Mucosa of descending colon (tissue), 3 donors: Measurements from ENCODE around the gene LPCAT2. TPM values are rescaled to one million over a fixed set of nuclear protein-coding genes. Genes with fewer than 3 reads are reported as not detected.

Source experiments
- ATAC-seq: fragments of 200-7000 bp; cut with Tn5 transposase; one replicate; pipeline ENCODE4 v1.9.1; 2020; ENCODE audit warnings: mild to moderate bottlenecking, moderate library complexity
- DNase-seq, 3 donors: peaks; one replicate each; pipeline ENCODE4 v3.0.0-alpha.2; 2020
- H3K36me3 ChIP-seq: fragments of 200-600 bp; one replicate; pipeline ENCODE4 v1.8.0; 2021; ENCODE audit warnings: low read depth, mild to moderate bottlenecking
- H3K4me1 ChIP-seq: fragments of 200-600 bp; one replicate; pipeline ENCODE4 v1.8.0; 2021; ENCODE audit warnings: low read depth, mild to moderate bottlenecking
- H3K4me3 ChIP-seq: fragments of 200-600 bp; one replicate; pipeline ENCODE4 v1.8.0; 2021; ENCODE audit warnings: mild to moderate bottlenecking
- H3K9me3 ChIP-seq: fragments of 200-600 bp; one replicate; pipeline ENCODE4 v1.8.0; 2021; ENCODE audit warnings: mild to moderate bottlenecking
- CTCF ChIP-seq: fragments of 200-600 bp; IDR thresholded peaks from one replicate; pipeline ENCODE4 v1.8.0; 2022; ENCODE audit warnings: antibody characterized with exemption, mild to moderate bottlenecking
- intact Hi-C, 2 donors: fragments of 100-400 bp; cut with DNase I in 1 of 2; cut with micrococcal nuclease in 1 of 2; formaldehyde crosslinking; loops; one replicate each; pipeline versions ENCODE4 v1.11.0 to v1.11.1; 2022; cut with DNase I, micrococcal nuclease
- total RNA-seq, 3 donors: library from RNA; stranded (reverse); fragmentation: NEBNext Ultra II Directional in 2 of 3; extraction: Animal tissue kit (Norgen Biotek cat#: 25700) in 2 of 3; gene quantifications; one replicate each; pipeline versions ENCODE4 v1.2.1 to v1.2.4, GENCODE V29; 2021 to 2023
- donor health status: DM: no; HTN: no; CAD: no; lungs with moderate emphysema.
- donor health status: DM: no; HTN: no; CAD: no.
- donor health status: DM: no; HTN: yes; CAD: no.

The LPCAT2 gene
- total RNA-seq, 3 donors from 2014 or later, result 11.3 to 22.1 (median 13.8) TPM

- no peak for DNase-seq
- Histone ChIP-seq H3K9me3 (no peaks in the 10 kb centered on the region), H3K36me3 (no peaks in the 10 kb centered on the region), H3K4me1 (no peaks in the 10 kb centered on the region), H3K4me3 (no peak overlapping the region)
- no peak for TF ChIP-seq CTCF
- intact Hi-C loops, result no loop called here
- peak; percentile 50 for ATAC-seq
These were observed 21.6 kb upstream of the LPCAT2 start for GRCh38 chr16:55487048-55487803.

GRCh38 chr16:55488306-55488705 lies 20.6 kb upstream of the LPCAT2 start:
- no peak for DNase-seq

GRCh38 chr16:55489119-55489955 lies 19.5 kb upstream of the LPCAT2 start:
- H3K36me3 ChIP-seq, result no peaks in the 10 kb centered on the region
- intact Hi-C loops, result no loop called here
- ATAC-seq (no peak), DNase-seq (no peak)
- no peaks in the 10 kb centered on the region for H3K9me3 ChIP-seq
- no peak for TF ChIP-seq CTCF
- no peaks in the 10 kb centered on the region for H3K4me1 ChIP-seq
- H3K4me3 ChIP-seq, result no peak overlapping the region

More at GRCh38 chr16:55488306-55488705, 20.6 kb upstream of the LPCAT2 start:
- intact Hi-C loops, result no loop called here
- no peaks in the 10 kb centered on the region for H3K9me3 ChIP-seq
- no peak for ATAC-seq
- no peaks in the 10 kb centered on the region for H3K4me1 ChIP-seq
- H3K36me3 ChIP-seq, result no peaks in the 10 kb centered on the region
- no peak overlapping the region for H3K4me3 ChIP-seq
- TF ChIP-seq CTCF, result no peak

- ATAC-seq (no peak), DNase-seq (no peak)
- no peaks in the 10 kb centered on the region for H3K4me1 ChIP-seq
- no peaks in the 10 kb centered on the region for H3K9me3 ChIP-seq
- no peaks in the 10 kb centered on the region for H3K36me3 ChIP-seq
- intact Hi-C loops, result no loop called here
- no peak overlapping the region for H3K4me3 ChIP-seq
- no peak for TF ChIP-seq CTCF
These were observed 19.0 kb upstream of the LPCAT2 start for GRCh38 chr16:55489956-55490265.

- no peak for ATAC-seq
- intact Hi-C loops, result no loop called here
- Histone ChIP-seq H3K4me3 (no peak overlapping the region), H3K36me3 (no peaks in the 10 kb centered on the region), H3K4me1 (peaks cover 2% of the 10 kb centered on the region), H3K9me3 (no peaks in the 10 kb centered on the region)
- TF ChIP-seq CTCF, result no peak
- DNase-seq, result no peak
These were observed 18.6 kb upstream of the LPCAT2 start for GRCh38 chr16:55490301-55490700.
